T-helper 22 cell (primary cell): ENCODE results near the gene ANTXR1.
"Not testable (repeated sequence)": the region's sequence is repeated elsewhere in the genome, so short reads cannot be mapped to it uniquely, and the experiment has no call there.

ENCODE experiments used
- DNase-seq: peaks from one replicate; pipeline ENCODE4 v3.0.0-alpha.2; 2020; ENCODE audit warnings: low read depth

ANTXR1 gene

DNA sequence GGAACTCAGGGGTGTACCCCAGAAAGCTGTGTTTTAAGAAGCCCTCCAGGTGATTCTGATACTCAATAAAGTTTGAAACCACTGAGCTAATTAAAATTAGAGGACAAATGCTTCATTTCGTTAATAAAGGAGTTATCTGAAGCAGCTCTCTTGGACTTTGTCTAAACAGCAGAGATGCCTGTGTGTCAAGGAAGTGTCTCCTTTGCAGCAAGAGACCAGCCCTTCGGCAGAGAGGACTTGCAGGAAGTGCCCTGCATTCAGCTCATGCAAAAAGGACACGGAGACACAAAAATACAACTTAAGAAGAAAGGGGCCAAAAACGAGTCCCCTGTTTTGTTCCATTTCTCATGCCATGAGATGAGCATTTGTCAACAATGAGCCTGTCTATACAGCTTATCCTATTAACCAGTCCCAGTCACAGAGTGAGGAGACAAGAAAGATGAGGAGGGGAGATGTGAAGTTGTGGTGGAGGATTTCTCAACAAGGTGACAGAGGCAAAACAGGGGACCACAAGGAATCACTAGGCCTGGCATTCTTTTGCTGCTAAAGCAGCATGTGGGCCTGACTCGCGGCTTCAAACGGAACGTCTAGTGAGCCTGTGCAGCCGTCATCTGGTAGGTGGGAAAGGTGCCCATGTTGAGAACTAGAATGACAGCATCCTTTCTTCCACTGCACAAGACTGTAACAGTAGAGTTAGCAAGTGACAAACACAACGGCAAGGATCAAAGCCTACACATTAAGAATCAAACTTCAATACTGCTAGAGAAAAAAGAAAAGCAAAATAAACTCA, 152.3 kb downstream of the ANTXR1 start:
- DNase-seq: no peak

- DNase-seq: no peak
Measured at GRCh38 chr2:69166465-69166811, 153.5 kb downstream of the ANTXR1 start.

GRCh38 chr2:69166812-69167468, 154.0 kb downstream of the ANTXR1 start:
- no peak for DNase-seq

DNA sequence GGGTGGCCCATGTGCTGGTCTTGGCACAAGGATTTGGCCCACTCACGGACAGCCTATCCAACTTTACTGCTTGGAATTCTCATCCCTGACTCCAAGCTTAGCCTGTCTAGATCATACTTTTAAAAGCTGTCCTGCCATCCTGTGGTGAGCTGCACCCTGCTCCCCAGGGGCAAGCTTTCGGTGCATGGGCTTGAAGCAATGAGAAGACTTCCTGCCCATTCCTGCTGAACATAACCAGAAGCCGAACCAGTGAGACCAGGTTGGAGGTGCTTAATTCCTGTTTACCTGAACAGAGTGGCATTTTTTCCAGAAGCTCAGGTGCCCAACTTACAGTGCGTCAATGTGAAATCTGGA, 154.5 kb downstream of the ANTXR1 start:
- DNase-seq: no peak

DNA sequence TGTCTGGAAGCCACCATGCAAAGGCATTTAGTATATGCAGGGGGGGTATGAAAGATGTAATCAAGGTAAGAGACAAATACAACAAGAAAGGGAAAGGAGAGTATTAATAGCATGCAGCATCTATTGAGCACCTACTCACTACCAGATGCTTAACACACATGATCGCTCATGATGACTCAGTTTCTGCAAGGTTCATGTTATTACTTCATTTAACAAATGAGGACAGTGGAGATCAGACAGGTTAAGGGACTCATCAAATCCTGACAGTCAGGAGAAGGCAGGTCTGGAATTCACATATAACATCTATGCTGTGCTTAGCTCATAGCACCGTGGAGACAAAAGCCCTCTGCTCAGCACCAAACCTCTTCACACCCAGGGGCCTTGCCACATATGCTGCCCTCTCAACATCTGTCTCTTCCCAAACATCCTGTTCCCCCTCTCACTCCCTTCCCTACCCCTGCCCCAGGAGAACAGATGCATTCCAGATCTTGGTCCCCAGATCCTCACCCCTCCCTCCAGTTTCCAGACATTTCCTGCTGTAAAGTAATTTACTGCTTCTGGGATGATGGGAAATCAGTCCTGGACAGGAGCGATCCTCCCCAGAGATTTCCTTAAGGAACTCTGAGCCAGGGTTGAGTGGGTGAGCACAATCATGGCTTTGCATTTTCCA, 155.3 kb downstream of the ANTXR1 start:
- no peak for DNase-seq

DNA sequence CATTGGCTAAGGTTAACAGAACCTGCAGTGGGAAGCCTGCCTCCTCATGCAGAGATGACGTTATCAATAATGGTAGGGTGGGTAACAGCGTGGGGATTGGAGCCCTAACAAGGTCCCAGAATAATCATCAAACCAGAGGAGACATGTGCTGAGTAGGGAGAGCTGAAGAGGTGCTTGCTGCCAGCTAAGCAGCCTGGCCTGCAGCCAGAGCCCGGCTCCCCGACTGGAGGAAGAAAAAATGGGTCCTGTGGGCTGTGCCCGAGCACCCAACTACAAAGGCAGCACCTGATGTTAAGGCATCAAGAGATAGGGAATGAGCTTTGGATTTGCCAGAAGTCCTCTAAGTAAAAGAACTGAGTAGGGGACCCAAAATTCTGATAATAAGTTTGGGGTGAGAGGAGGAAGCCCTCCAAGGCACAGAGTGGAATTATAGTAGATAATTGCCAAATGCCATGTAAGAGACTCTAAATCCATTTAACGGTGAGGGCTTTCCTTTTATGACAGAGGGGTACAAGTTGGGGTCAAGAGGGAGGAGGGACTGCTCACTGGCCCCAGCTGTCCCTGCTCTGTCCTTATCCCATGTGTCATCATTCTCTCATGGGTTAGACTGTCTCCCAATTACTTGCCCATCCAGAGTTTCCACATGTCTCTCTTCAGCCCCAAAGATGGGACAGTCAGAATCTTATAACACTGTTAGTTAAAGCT, 156.1 kb downstream of the ANTXR1 start:
- no peak for DNase-seq

GRCh38 chr2:69169655-69170389, 156.8 kb downstream of the ANTXR1 start:
- DNase-seq: no peak

- no peak for DNase-seq
Measured at GRCh38 chr2:69170661-69171060, 157.7 kb downstream of the ANTXR1 start.

- no peak for DNase-seq
Measured at GRCh38 chr2:69171116-69171896, 158.3 kb downstream of the ANTXR1 start.

GRCh38 chr2:69171897-69172525, 159.0 kb downstream of the ANTXR1 start:
- no peak for DNase-seq

DNA sequence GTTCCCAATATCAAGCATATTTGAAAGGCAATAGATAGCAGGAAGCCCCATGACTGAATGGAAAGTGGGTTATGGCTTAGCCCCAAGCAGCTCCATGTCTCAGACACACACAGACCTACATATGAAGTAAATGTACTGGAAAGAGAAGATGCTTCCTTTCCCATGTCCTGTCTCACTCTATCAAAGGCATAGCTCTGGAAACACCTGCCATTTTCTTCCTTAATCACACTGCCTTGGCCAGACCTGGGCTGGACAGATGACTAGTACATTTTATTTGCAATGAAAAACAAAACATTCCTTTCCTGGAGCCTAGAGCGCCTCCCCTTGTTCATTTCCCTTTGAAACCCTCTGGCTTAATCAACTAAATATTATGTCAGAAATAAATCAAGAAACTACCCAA, 160.7 kb downstream of the ANTXR1 start:
- DNase-seq: no peak

GRCh38 chr2:69174211-69174610, 161.2 kb downstream of the ANTXR1 start:
- not testable (repeated sequence) for DNase-seq

- DNase-seq: no peak
Measured at GRCh38 chr2:69175790-69176715, 163.1 kb downstream of the ANTXR1 start.

DNA sequence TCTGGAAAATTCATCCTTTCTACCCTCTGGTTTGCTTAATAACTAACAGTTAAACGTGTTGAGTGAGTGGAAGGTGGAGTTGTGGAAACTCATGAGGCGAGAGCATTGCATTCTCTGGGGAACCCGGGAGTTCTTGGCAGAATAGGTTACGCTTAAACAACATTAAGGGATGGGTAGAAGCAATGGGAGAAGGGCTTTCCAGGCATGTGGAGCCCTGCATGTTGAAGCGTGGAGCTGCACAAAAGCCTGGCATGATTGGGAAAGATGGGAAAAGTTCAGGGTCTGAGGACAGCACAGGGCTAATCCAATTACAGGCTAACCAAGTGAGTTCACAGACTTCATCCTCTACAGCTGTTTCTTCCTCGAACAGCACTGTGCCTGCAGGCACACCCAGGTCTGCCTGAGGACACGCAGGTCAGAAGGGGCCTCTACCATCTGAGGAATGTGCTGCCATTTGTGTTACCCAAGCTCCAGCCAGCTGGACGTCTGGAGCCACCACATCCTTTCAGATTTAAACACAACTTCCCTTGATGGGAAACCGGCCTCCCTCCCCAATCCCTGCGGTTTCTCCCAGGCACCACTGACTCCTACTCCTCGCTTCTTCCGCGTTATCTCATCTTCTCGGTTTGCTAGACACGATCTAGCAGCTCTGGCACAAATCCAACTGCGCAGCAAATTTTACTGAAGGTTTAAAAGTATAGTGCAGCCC, 164.2 kb downstream of the ANTXR1 start:
- no peak for DNase-seq

DNA sequence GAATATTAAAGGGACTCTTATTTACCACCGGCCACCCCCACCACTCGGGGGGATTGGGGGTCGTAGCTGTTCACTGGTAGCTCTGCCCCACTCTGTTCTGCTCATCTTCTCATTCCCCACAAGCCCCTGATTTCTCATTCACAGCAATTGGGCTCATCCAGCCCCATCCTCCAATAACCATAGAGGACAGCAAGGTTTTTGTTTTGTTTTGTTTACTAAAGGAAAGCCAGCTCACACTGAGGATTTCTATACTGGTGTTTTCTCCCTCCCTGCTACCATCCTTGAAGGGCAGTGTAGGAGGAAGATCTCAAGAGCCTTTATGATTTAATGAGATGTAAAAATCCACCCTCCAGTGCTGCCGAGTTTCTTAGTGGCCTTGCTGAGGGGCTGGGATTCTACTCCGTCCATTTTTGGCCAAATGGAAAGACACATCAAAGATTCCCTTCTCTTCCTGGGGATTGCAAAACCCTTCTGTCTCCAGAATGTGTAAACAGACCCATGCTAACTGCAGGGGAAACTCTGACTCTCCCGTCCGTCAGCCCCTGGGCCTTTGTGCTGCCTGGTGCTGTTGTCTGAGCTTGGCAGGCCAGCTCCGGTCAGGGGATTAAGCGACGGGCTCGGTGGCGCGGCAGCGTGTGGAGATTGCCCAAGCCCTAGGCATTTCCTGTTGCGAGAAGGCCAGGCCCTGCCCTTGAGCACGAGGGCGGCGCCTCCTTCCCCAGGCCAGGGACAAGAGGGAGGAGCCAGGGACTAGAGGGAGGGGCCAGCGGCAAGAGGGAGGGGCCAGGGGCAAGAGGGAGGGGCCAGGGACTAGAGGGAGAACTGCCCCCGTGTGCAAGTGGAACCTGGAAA, 165.0 kb downstream of the ANTXR1 start:
- no peak for DNase-seq

DNA sequence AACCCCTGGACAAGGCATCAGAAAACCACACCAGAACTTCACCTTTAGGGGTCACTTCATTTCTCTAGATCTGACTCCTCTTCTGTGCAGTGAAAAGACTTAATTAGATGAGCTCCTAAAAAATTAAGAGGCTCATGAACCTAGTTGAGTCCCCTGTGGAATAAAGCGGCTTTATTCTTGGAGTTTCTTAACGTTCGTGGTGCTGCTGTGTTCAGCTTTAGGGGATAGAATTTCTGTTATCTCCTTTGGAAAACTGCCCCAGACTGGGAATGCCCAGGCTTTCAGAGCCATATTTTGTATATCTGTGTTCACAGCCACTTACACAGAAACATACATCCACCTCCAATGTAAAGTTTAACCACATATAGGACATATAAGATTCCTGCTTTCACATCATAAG, 165.8 kb downstream of the ANTXR1 start:
- DNase-seq: no peak

DNA sequence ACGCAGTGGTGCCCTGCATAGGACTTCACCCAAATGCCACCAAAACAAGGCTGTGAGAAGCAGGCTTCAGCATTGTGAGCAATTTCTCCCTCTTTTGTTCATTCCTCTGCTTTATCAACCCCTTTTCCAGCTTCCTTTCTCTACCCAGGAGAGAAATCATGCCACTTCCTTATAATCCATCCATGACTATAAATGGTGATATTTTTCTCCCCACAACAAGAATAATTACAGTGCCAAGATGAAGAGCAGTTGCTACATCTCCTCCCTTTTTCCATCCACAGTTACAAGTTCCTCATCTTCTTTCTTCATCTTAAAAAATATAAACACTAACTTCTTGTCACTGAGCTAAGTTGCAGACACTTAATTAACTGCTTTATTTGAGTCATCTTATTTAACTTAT, 167.2 kb downstream of the ANTXR1 start:
- DNase-seq: no peak

- no peak for DNase-seq
Measured at GRCh38 chr2:69180974-69181373, 168.0 kb downstream of the ANTXR1 start.
